ENCODE data around the gene DTX1.

Gene DTX1

DNA sequence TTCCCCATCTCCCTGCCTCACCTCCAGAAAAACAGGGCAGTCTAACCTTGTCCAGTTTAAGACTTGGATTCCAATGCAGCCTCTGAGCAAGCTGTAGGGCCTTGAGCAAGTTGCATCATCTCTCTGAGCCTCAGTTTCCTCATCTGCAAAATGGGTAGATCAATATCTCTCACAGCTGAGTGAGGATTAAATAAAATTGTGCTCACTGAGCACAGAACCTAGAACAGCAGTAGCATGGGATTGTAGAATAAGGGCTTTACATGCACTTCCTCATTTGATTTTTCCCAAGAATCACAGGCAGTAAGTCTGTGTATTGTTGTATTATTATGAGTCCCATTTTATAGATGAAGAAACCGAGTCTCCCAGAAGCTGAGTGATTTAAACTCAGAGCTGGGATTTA is 2.0 kb downstream of the DTX1 start:
- no peaks in the 10 kb centered on the region for H3K36me3 ChIP-seq (ENCODE audit: low read depth)
- no peaks in the 10 kb centered on the region for H3K9me3 ChIP-seq (ENCODE audit: severe bottlenecking)
- no peak overlapping the region for H3K4me3 ChIP-seq (ENCODE audit: severe bottlenecking)

DNA sequence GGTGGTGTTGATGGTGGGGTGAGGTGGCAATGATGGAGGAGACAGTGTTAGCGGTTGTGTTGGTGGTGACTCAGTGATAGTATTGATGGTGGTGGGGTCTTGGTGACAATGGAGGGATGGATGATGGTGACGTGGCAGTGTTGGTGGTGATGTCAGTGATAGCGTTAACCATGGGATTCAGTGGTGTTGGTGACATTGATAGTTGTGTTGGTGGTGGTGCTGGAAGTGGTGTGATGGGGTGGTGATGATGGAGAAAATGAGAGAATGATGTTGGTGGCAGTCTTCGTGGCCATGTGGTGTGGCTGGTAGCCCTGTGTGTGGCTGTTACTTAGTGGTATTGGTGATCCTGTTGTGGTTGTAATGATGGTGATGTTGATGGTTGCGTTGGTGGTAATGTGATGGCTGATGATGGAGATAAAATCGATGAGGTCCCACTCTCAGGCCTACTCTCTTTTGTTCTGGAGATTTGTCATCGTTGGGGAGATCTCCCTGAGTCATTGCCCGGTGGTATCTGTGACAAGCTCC is 2.6 kb downstream of the DTX1 start:
- Histone ChIP-seq H3K27me3 (ENCODE audit: insufficient read depth, poor library complexity, severe bottlenecking) (peaks cover 35% of the 10 kb centered on the region), H3K27ac (ENCODE audit: poor library complexity, severe bottlenecking) (no peak overlapping the region), H3K4me3 (ENCODE audit: severe bottlenecking) (no peak overlapping the region), H3K36me3 (ENCODE audit: low read depth) (no peaks in the 10 kb centered on the region), H3K9me3 (ENCODE audit: severe bottlenecking) (no peaks in the 10 kb centered on the region), H3K4me1 (ENCODE audit: insufficient read depth, poor library complexity, severe bottlenecking) (no peaks in the 10 kb centered on the region)
- DNase-seq (ENCODE audit: low spot score): no peak
- TF ChIP-seq, protein P1, sequence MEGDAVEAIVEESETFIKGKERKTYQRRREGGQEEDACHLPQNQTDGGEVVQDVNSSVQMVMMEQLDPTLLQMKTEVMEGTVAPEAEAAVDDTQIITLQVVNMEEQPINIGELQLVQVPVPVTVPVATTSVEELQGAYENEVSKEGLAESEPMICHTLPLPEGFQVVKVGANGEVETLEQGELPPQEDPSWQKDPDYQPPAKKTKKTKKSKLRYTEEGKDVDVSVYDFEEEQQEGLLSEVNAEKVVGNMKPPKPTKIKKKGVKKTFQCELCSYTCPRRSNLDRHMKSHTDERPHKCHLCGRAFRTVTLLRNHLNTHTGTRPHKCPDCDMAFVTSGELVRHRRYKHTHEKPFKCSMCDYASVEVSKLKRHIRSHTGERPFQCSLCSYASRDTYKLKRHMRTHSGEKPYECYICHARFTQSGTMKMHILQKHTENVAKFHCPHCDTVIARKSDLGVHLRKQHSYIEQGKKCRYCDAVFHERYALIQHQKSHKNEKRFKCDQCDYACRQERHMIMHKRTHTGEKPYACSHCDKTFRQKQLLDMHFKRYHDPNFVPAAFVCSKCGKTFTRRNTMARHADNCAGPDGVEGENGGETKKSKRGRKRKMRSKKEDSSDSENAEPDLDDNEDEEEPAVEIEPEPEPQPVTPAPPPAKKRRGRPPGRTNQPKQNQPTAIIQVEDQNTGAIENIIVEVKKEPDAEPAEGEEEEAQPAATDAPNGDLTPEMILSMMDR (IDR thresholded peaks at IDR 0.05; ENCODE audit: poor library complexity, severe bottlenecking): no peak
- ATAC-seq (ENCODE audit: low read depth): no peak

More for the DNA sequence above, 2.0 kb downstream of the DTX1 start:
- peaks cover 35% of the 10 kb centered on the region for H3K27me3 ChIP-seq (ENCODE audit: insufficient read depth, poor library complexity, severe bottlenecking)
- no peaks in the 10 kb centered on the region for H3K4me1 ChIP-seq (ENCODE audit: insufficient read depth, poor library complexity, severe bottlenecking)
- no peak overlapping the region for H3K27ac ChIP-seq (ENCODE audit: poor library complexity, severe bottlenecking)
- ATAC-seq (ENCODE audit: low read depth) (no peak), DNase-seq (ENCODE audit: low spot score) (no peak)
- TF ChIP-seq, protein P1 (IDR thresholded peaks at IDR 0.05; ENCODE audit: poor library complexity, severe bottlenecking): no peak

DNA sequence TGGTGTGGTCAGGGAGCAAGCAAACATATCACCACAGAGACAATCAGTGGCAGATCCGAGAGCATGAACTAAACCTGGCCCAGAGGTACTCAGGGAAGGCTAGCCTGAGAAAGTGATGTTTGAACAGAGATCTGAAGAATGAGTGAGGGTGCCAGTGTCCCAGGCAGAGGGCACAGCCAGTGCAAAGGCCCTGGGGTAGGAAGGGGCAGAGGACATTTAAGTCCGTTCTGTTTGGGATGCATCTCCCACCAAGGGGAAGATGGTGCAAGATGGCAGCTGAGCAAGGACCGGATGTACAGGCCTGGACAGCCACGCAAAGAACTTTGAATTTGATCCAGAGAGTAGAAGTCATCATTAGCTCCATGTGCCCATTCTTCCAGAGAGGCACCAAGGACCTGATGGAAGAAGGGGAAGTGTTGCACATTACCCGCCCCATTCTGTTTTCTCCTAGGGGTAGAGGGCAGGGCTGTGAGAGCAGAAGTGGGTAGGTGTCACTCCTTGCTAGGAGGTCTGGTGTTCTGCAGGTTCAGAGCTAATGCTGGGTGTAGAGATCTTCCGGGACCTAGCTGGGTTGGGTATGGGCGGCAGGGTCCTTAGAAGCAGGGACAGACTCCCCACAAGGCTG is 3.9 kb downstream of the DTX1 start:
- DNase-seq (ENCODE audit: low spot score) (no peak), ATAC-seq (ENCODE audit: low read depth) (no peak)
- Histone ChIP-seq H3K4me1 (ENCODE audit: insufficient read depth, poor library complexity, severe bottlenecking) (no peaks in the 10 kb centered on the region), H3K27ac (ENCODE audit: poor library complexity, severe bottlenecking) (no peak overlapping the region), H3K27me3 (ENCODE audit: insufficient read depth, poor library complexity, severe bottlenecking) (peaks cover 27% of the 10 kb centered on the region), H3K4me3 (ENCODE audit: severe bottlenecking) (no peak overlapping the region), H3K36me3 (ENCODE audit: low read depth) (no peaks in the 10 kb centered on the region), H3K9me3 (ENCODE audit: severe bottlenecking) (no peaks in the 10 kb centered on the region)
- TF ChIP-seq, protein P1 (IDR thresholded peaks at IDR 0.05; ENCODE audit: poor library complexity, severe bottlenecking): no peak

DNA sequence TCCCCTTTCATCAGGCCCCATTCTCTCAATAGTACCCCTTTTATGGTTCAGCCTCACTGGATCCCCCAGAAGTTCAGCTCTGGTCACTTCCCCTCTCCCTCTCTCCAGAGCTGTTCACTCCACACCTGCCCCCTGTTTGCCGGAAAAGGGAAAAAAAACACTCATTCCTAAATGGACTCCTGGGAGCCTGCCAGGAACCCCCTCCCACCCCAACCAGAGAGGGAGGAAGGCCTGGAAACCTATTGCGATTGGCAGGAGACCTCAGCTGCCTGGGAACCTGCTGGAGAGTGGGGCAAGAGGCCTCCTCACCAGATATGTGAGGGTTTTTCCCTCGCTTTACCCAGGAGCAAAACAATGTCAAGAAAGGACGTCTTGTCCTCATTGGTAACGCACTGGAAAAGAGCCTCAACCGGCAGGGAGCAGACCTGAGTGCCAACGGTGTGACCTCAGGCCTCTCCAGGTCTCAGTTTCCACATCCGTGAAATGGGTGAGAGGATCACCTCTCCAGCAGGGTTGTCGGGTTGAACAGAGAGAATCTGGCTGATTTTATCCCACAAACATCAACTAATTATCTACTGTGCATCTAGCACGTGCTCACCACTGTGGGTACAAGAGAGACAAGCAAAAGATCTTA is 4.6 kb downstream of the DTX1 start:
- no peak for ATAC-seq (ENCODE audit: low read depth)
- H3K9me3 ChIP-seq (ENCODE audit: severe bottlenecking): no peaks in the 10 kb centered on the region
- no peaks in the 10 kb centered on the region for H3K4me1 ChIP-seq (ENCODE audit: insufficient read depth, poor library complexity, severe bottlenecking)
- no peak for DNase-seq (ENCODE audit: low spot score)
- no peak overlapping the region for H3K27ac ChIP-seq (ENCODE audit: poor library complexity, severe bottlenecking)
- no peak overlapping the region for H3K4me3 ChIP-seq (ENCODE audit: severe bottlenecking)
- TF ChIP-seq, protein P1 (IDR thresholded peaks at IDR 0.05; ENCODE audit: poor library complexity, severe bottlenecking): no peak
- H3K27me3 ChIP-seq (ENCODE audit: insufficient read depth, poor library complexity, severe bottlenecking): peaks cover 19% of the 10 kb centered on the region
- H3K36me3 ChIP-seq (ENCODE audit: low read depth): no peaks in the 10 kb centered on the region
